Measurements from ENCODE around the gene LYPD6B.

The LYPD6B gene

DNA sequence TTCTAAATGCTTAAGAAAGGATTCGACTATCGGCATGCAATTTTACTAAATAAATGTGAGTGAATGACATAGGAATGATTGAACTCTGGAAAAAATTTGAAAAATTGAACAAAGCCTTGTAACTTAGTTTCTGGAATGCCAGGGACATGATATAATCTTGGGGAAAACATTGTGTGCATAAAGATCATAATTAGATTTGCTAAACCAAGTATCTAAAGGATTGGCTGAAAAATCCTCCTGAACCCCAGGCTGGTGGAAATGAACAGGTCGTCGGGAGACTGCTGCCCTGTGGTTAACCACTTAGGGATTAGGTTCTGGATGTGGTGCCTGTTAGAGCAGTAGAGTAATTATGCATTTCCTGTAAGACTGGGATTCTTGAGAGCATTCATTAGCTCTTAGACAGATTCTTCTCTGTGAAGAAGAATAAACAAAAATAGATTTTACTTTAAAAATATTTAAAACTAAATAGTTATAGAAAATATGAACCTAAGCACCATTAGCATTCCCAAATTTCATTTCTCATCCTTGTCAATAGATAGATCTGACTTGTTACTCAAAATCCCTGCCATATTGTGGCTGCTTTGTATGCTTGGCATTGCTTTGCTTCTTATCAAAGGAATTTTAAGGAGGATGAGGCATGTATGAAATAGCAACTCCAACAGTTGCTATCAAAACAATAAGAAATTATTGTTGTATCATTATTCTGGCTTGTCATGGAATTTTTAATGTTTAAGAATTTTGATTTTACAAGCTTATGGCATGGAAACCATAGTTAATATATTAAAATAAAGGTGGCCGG, 55.9 kb downstream of the LYPD6B start:
- DNase-seq (ENCODE audit: low read depth): peak; percentile 98
- H3K4me3 ChIP-seq (ENCODE audit: low read length): no peak overlapping the region
- TF ChIP-seq, protein P1, sequence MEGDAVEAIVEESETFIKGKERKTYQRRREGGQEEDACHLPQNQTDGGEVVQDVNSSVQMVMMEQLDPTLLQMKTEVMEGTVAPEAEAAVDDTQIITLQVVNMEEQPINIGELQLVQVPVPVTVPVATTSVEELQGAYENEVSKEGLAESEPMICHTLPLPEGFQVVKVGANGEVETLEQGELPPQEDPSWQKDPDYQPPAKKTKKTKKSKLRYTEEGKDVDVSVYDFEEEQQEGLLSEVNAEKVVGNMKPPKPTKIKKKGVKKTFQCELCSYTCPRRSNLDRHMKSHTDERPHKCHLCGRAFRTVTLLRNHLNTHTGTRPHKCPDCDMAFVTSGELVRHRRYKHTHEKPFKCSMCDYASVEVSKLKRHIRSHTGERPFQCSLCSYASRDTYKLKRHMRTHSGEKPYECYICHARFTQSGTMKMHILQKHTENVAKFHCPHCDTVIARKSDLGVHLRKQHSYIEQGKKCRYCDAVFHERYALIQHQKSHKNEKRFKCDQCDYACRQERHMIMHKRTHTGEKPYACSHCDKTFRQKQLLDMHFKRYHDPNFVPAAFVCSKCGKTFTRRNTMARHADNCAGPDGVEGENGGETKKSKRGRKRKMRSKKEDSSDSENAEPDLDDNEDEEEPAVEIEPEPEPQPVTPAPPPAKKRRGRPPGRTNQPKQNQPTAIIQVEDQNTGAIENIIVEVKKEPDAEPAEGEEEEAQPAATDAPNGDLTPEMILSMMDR (conservative IDR thresholded peaks at IDR 0.05; ENCODE audit: low read length): no peak

DNA sequence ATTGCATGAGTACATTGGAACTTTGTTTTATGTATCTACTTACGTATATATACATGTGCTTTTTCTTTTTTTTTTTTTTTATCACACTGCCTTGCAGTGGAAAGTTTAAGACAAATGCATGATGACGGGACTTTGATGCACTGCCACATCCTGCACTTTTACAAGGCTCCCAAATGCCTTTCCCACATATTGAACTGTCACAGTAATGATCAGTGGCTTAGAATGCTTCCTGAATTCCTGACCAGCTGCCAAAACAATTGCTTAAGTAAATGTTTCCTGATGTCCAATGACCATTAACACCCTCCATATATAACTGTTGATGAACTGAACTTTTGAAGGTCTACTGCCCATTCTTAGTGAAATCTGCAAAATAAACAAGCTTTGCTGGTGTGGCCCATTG, 60.2 kb downstream of the LYPD6B start:
- no peak overlapping the region for H3K4me3 ChIP-seq (ENCODE audit: low read length)
- TF ChIP-seq, protein P1 (conservative IDR thresholded peaks at IDR 0.05; ENCODE audit: low read length): no peak
- DNase-seq (ENCODE audit: low read depth): peak; percentile 98

DNA sequence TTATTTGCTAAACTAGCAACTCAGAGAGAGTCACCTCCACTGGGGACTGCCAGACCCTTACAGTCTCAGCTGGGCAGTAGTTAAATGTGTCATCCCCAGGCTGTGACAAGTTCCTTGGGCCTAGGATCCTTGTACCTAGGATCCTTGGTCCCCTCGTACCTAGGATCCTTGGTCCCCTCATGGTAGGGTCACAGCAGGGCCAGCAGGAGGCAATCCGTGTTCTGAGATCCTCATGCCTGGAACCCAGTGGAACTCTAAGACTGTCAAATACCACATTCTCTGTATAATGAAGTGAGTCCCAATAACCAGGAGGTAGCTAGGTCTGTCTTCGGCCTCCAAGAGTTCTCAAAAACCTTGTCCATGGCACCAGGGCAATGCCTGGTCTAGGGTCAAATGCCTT, 60.8 kb downstream of the LYPD6B start:
- H3K4me3 ChIP-seq (ENCODE audit: low read length): no peak overlapping the region
- TF ChIP-seq, protein P1 (conservative IDR thresholded peaks at IDR 0.05; ENCODE audit: low read length): peak; percentile 13; the same call in 1 of the 2 replicates
- no peak for DNase-seq (ENCODE audit: low read depth)

DNA sequence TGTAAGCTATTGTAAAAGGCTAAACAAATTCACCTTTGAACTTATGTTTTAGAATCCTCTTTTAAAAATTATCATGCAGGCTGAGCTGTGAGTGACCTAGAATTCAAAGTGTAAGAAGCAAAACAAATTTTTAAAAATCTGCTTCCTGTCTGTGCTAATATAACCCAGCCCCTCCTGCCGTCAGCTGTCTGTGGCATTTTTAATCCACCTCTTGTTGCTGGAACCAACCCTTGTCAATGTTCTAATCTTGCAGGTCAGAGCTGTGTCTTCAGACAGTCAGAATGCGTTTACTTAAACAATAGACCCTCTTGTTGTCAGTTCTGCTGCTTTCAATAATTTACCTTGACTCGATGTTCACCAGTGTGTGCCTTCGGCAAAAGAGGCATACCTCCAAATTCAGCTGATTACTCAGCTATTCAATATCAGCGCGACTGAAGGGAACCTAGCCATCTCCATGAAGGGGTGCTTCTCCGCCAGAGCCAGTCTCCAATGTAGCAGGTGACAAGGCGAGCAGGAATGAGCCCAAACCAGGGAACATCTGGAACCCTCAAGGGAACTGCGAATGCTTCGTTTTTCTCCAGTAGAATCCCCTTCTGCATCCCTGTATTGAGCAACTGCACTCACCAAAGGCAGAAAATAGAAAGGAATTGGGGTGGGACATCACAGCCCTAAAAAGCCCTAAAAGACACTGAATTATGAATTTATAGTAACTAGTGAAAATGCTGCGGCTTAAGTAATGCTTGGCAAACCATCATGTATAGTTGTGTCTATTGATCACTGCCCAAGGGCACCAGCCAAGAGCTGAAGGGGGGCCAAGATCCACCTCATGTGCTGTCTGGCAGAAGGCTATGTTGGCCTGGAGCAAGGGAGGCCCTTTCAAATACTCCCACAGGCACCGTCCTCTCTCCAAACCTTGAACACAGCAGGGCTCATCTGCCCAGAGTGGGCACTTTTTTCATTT, 62.5 kb downstream of the LYPD6B start:
- DNase-seq (ENCODE audit: low read depth): peak; percentile 74
- H3K4me3 ChIP-seq (ENCODE audit: low read length): no peak overlapping the region
- TF ChIP-seq, protein P1 (conservative IDR thresholded peaks at IDR 0.05; ENCODE audit: low read length): no peak

DNA sequence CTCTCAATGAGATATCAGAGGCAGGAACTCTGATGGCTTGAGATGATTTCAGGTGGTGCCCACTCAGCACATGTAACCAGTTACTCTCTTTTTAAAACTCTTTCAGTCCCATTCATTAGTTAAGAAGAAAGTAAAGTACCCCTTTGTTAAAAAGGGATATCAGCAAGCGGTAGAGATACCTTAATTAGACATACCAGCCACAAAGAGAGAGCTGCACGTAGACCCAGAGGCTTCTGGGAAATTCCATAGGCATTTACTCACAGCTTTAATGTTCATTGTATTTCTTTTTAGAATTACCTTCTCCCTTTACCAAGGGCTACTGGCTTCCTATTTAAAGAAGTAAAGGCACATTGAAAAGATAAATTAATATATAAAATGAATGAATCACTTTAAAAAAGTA, 63.3 kb downstream of the LYPD6B start:
- TF ChIP-seq, protein P1 (conservative IDR thresholded peaks at IDR 0.05; ENCODE audit: low read length): no peak
- DNase-seq (ENCODE audit: low read depth): no peak
- no peak overlapping the region for H3K4me3 ChIP-seq (ENCODE audit: low read length)

DNA sequence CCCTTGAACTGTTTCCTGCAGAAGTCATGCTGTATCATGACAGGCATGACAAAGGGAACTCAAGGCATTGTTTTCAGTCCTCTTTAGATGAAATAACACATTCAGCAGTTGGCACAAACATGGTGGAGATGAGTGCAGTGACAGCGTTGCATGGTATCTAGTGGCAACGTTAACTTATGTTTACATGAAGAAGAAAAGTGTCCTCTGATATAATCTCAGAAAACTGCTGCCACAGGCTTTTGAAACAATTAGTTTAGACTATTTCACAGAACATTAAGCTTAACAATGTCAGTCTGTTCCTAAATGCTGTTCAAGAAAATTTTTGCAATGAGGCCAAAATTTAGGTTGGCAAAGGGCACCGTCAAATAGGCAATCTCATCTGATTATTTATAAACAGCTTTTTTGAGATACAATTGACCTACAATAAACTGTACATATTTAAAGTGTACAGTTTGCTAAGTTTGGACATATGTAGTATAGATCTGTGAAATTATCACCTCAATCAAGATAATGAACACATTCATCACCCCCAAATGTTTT, 64.7 kb downstream of the LYPD6B start:
- DNase-seq (ENCODE audit: low read depth): no peak
- TF ChIP-seq, protein P1 (conservative IDR thresholded peaks at IDR 0.05; ENCODE audit: low read length): no peak
- no peak overlapping the region for H3K4me3 ChIP-seq (ENCODE audit: low read length)

Data from AG10803 (cell line).